Tibial nerve (tissue), 3 donors: ENCODE data around the gene UTP4.

Experiments used
- CTCF ChIP-seq, 5 experiments: fragments of 200-600 bp in 3 of 5; fragments of 450-650 bp in 2 of 5; sonication (generic) in 3 of 5; IDR thresholded peaks; one replicate each; pipeline ENCODE4 v1.5.1; 2016 to 2019; ENCODE audit warnings: antibody characterized with exemption in 5 of 5, mild to moderate bottlenecking in 3 of 5, moderate library complexity in 2 of 5
- POLR2A ChIP-seq, 2 donors: fragments of 450-650 bp; IDR thresholded peaks; one replicate each; pipeline ENCODE4 v1.6.1; 2017; ENCODE audit warnings: antibody characterized with exemption in 2 of 2, mild to moderate bottlenecking in 2 of 2, moderate library complexity in 2 of 2

- peak; percentile 36 to 43 (median 40) for TF ChIP-seq CTCF (IDR thresholded peaks at IDR 0.05)
- TF ChIP-seq POLR2A (IDR thresholded peaks at IDR 0.05), result no peak
Observed at GRCh38 chr16:69112285-69113129, 19.9 kb upstream of the UTP4 start.
